HepG2 (cell line): ENCODE measurements around the gene L1CAM. TPM values are rescaled to one million over a fixed set of nuclear protein-coding genes. Genes with fewer than 3 reads are reported as not detected.

Experiments
- ATAC-seq: fragments of 200-7000 bp; cut with Tn5 transposase; 3 replicates; pipeline ENCODE4 v1.9.1; 2020; ENCODE audit warnings: mild to moderate bottlenecking, moderate library complexity
- BruUV-seq: library from RNA; stranded (reverse); fragments of 400-500 nt; replicated peaks from 2 replicates; lab custom pipeline; 2021; lab: Mats Ljungman, UMichigan
- CTCF ChIA-PET: fragments of 300-600 bp; formaldehyde crosslinking; extraction: SDS; loops from one replicate; lab custom pipeline; 2021; ENCODE audit warnings: low total read pairs, inconsistent platforms, low intra/inter-chr PET ratio; lab: Yijun Ruan, JAX
- POLR2A ChIA-PET: fragments of 350-600 bp; sonication (Branson Sonifier 250); formaldehyde crosslinking; loops from one replicate; lab custom pipeline; 2020; ENCODE audit warnings: antibody characterized with exemption, inconsistent platforms; lab: Yijun Ruan, JAX
- DNase-seq: peaks from one replicate; pipeline ENCODE4 v3.0.0-alpha.2; 2015; ENCODE audit warnings: low spot score
- FAIRE-seq: peaks from 3 replicates; lab custom pipeline; 2011; peaks lifted over from hg19 to GRCh38; lab: Jason Lieb, UNC
- H2AFZ ChIP-seq: one replicate; pipeline ENCODE4 v1.6.1; 2011; ENCODE audit warnings: low read length, inconsistent platforms
- H3K27ac ChIP-seq: fragments of 300-600 bp; 3 replicates; pipeline ENCODE4 v1.8.0; 2011; ENCODE audit warnings: mixed run types, mild to moderate bottlenecking, mixed read lengths, low read length, inconsistent platforms; ENCODE audit not compliant: insufficient read depth; ENCODE audit errors: extremely low read length
- H3K27me3 ChIP-seq, 2 experiments: fragments of 200-600 bp in 1 of 2; 2 replicates in 1 of 2; 3 replicates in 1 of 2; pipeline versions ENCODE4 v1.6.0 to v1.8.0; 2011; ENCODE audit warnings: low read length in 2 of 2, mild to moderate bottlenecking in 2 of 2, moderate library complexity in 2 of 2, inconsistent platforms in 1 of 2; ENCODE audit not compliant: insufficient read depth in 2 of 2, control insufficient read depth in 1 of 2
- H3K36me3 ChIP-seq, 2 experiments: fragments of 200-600 bp in 1 of 2; replicated peaks in 1 of 2; 2 replicates in 1 of 2; 3 replicates in 1 of 2; pipeline versions ENCODE4 v1.5.1 to v1.8.0; 2011; ENCODE audit warnings: low read length in 2 of 2, inconsistent platforms in 1 of 2; ENCODE audit not compliant: insufficient read depth in 2 of 2, control insufficient read depth in 1 of 2
- H3K4me1 ChIP-seq: 2 replicates; pipeline ENCODE4 v1.5.1; 2012; ENCODE audit warnings: low read length, inconsistent platforms; ENCODE audit not compliant: insufficient read depth
- H3K4me2 ChIP-seq: 2 replicates; pipeline ENCODE4 v1.6.0; 2011; ENCODE audit warnings: low read depth, low read length, inconsistent platforms
- H3K4me3 ChIP-seq, 3 experiments: fragments of 200-600 bp in 1 of 3; sonication (generic), shearing (Covaris generic) in 1 of 3; replicated peaks in 1 of 3; 2 replicates each; pipeline ENCODE4 v1.5.1; 2011 to 2016; ENCODE audit warnings: low read length in 3 of 3, inconsistent platforms in 2 of 3, low read depth in 2 of 3, mild to moderate bottlenecking in 2 of 3, control low read depth in 1 of 3, mixed read lengths in 1 of 3; ENCODE audit not compliant: insufficient read depth in 1 of 3
- H3K79me2 ChIP-seq: one replicate; pipeline ENCODE4 v1.6.1; 2011; ENCODE audit warnings: low read length, inconsistent platforms; ENCODE audit not compliant: insufficient read depth
- H3K9ac ChIP-seq: 2 replicates; pipeline ENCODE4 v1.6.0; 2011; ENCODE audit warnings: mild to moderate bottlenecking, low read depth, low read length, inconsistent platforms; ENCODE audit not compliant: insufficient read depth
- H3K9me3 ChIP-seq: 2 replicates; pipeline ENCODE4 v1.5.1; 2012; ENCODE audit warnings: mild to moderate bottlenecking, low read length
- H4K20me1 ChIP-seq: 2 replicates; pipeline ENCODE4 v1.6.0; 2011; ENCODE audit warnings: inconsistent platforms, mild to moderate bottlenecking, low read length, moderate library complexity; ENCODE audit not compliant: insufficient read depth
- FOXO1 ChIP-seq: sonication (generic); formaldehyde crosslinking; IDR thresholded peaks from 2 replicates; pipeline ENCODE4 v1.4.0; 2020; ENCODE audit warnings: missing genetic modification reagents
- JUNB ChIP-seq: sonication (generic); formaldehyde crosslinking; IDR thresholded peaks from 2 replicates; pipeline ENCODE4 v1.8.0; 2022; ENCODE audit warnings: missing genetic modification reagents, mild to moderate bottlenecking, borderline replicate concordance
- MIER3 ChIP-seq: IDR thresholded peaks from 2 replicates; pipeline ENCODE4 v1.6.1; 2016; ENCODE audit warnings: missing compliant biosample characterization, borderline replicate concordance
- PPARG ChIP-seq: conservative IDR thresholded peaks from 2 replicates; pipeline ENCODE4 v1.6.1; 2016; ENCODE audit warnings: missing biosample characterization, missing genetic modification reagents
- ZNF225 ChIP-seq: sonication (generic); formaldehyde crosslinking; IDR thresholded peaks from 2 replicates; pipeline ENCODE4 v1.4.0; 2020; ENCODE audit warnings: mild to moderate bottlenecking, missing genetic modification reagents
- ZNF232 ChIP-seq: sonication (generic); formaldehyde crosslinking; IDR thresholded peaks from 2 replicates; pipeline ENCODE4 v1.4.0; 2020; ENCODE audit warnings: missing genetic modification reagents, borderline replicate concordance
- ZNF256 ChIP-seq: sonication (generic); formaldehyde crosslinking; conservative IDR thresholded peaks from 2 replicates; pipeline ENCODE4 v1.4.0; 2020; ENCODE audit warnings: missing genetic modification reagents
- WGBS: methylation state at CpG from one replicate; pipeline ENCODE4 v1.1.6; 2017; ENCODE audit warnings: low lambda C conversion rate; 5-methylcytosine and 5-hydroxymethylcytosine counted together
- in situ Hi-C: cut with HindIII; loops from 2 replicates; pipeline ENCODE4 v1.10.0; 2017; ENCODE audit warnings: low pct_unique_long_range_greater_than_20kb; ENCODE audit not compliant: extremely low pct_ligation_motif_present
- intact Hi-C: fragments of 100-400 bp; cut with micrococcal nuclease; formaldehyde crosslinking; loops from one replicate; pipeline ENCODE4 v1.10.0; 2022; ENCODE audit not compliant: unreplicated experiment
- polyA plus RNA-seq, 8 experiments: library from polyadenylated mRNA; depleted of rRNA in 3 of 8; stranded (reverse) in 7 of 8; unstranded in 1 of 8; fragments of >200 nt; fragmentation: Illumina TruSeq in 4 of 8; extraction: Trizol in 4 of 8; gene quantifications; 2 replicates each; pipeline versions ENCODE4 v1.2.1 to v1.2.3, GENCODE V29; 2011 to 2016; ENCODE audit warnings: low read depth in 4 of 8, missing spikeins in 1 of 8, mixed read lengths in 1 of 8; ENCODE audit not compliant: insufficient read depth in 1 of 8
- total RNA-seq, 5 experiments: library from RNA; depleted of rRNA; stranded (reverse); fragments of >200 nt; fragmentation: Illumina TruSeq; extraction: Trizol; gene quantifications; 2 replicates each; pipeline ENCODE4 v1.2.3, GENCODE V29; 2016; ENCODE audit warnings: low read depth in 1 of 5
- TF ChIP-seq, protein P1 (sequence below): IDR thresholded peaks from 2 replicates; pipeline ENCODE4 v1.6.1; 2016; ENCODE audit warnings: low read depth, missing genetic modification reagents, missing compliant biosample characterization
- TF ChIP-seq, protein P2 (sequence below): sonication (generic); formaldehyde crosslinking; IDR thresholded peaks from 2 replicates; pipeline ENCODE4 v1.8.1; 2023; ENCODE audit warnings: mild to moderate bottlenecking, moderate library complexity, missing genetic modification reagents
- TF ChIP-seq, protein P3 (sequence below): IDR thresholded peaks from 2 replicates; pipeline ENCODE4 v1.6.1; 2016; ENCODE audit warnings: low read depth
- TF ChIP-seq, protein P4 (sequence below): IDR thresholded peaks from 2 replicates; pipeline ENCODE4 v1.4.0; 2020; ENCODE audit warnings: mild to moderate bottlenecking, missing genetic modification reagents

Gene L1CAM
- total and polyA plus RNA-seq, 2 of the 13 experiments (the other 11 are each of a cell fraction or from before 2014, with no cell fraction given): 1.4 to 2.0 TPM

DNA sequence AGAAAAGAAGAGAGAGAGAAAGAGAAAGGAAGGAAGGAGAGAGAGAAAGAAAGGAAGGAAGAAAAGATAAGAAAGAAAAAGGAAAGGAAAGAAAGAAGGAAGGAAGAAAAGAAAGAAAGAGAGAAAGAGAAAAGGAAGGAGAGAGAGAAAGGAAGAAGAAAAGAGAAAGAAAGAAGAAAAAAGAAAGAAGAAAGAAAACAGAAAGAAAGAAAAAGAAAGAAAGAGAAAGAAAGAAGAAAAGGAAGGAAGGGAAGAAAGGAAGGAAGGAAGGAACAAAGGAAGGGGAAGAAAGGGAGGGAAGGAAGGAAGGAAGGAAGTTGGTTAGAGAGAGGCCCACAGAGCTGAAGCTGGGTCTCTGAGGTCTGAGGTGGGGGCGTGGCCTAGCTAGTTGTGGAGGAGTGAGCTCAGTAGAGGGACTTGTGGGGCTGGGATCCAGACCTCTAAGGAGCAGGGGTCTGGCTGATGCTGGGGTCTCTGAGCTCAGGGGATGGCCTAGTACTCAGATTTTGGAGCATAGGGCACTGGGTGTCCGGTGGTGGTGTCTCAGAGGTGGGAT, 28.5 kb downstream of the L1CAM start:
- TF ChIP-seq FOXO1 (CRISPR knock-in tag): no peak
- TF ChIP-seq, protein P1, sequence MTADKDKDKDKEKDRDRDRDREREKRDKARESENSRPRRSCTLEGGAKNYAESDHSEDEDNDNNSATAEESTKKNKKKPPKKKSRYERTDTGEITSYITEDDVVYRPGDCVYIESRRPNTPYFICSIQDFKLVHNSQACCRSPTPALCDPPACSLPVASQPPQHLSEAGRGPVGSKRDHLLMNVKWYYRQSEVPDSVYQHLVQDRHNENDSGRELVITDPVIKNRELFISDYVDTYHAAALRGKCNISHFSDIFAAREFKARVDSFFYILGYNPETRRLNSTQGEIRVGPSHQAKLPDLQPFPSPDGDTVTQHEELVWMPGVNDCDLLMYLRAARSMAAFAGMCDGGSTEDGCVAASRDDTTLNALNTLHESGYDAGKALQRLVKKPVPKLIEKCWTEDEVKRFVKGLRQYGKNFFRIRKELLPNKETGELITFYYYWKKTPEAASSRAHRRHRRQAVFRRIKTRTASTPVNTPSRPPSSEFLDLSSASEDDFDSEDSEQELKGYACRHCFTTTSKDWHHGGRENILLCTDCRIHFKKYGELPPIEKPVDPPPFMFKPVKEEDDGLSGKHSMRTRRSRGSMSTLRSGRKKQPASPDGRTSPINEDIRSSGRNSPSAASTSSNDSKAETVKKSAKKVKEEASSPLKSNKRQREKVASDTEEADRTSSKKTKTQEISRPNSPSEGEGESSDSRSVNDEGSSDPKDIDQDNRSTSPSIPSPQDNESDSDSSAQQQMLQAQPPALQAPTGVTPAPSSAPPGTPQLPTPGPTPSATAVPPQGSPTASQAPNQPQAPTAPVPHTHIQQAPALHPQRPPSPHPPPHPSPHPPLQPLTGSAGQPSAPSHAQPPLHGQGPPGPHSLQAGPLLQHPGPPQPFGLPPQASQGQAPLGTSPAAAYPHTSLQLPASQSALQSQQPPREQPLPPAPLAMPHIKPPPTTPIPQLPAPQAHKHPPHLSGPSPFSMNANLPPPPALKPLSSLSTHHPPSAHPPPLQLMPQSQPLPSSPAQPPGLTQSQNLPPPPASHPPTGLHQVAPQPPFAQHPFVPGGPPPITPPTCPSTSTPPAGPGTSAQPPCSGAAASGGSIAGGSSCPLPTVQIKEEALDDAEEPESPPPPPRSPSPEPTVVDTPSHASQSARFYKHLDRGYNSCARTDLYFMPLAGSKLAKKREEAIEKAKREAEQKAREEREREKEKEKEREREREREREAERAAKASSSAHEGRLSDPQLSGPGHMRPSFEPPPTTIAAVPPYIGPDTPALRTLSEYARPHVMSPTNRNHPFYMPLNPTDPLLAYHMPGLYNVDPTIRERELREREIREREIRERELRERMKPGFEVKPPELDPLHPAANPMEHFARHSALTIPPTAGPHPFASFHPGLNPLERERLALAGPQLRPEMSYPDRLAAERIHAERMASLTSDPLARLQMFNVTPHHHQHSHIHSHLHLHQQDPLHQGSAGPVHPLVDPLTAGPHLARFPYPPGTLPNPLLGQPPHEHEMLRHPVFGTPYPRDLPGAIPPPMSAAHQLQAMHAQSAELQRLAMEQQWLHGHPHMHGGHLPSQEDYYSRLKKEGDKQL (CRISPR knock-in tag): no peak
- TF ChIP-seq MIER3 (CRISPR knock-in tag): no peak
- TF ChIP-seq ZNF256: no peak
- no peak for TF ChIP-seq ZNF232 (CRISPR knock-in tag)
- TF ChIP-seq PPARG (CRISPR knock-in tag): no peak
- TF ChIP-seq, protein P2, sequence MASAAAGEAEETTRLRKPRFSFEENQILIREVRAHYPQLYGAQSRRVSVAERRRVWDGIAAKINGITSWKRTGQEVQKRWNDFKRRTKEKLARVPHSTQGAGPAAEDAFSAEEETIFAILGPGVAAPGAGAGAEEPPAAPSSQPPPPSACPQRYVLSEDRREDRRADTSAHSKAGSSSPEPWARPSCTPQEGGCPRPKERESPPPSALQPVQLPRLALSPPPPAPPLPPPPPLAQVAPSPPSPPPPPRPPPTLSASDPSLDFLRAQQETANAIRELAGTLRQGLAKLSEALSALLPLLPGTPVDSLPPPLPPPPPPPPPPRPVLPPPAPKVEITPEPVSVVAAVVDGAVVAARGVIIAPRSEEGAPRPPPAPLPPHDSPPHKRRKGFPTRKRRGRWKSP: no peak
- TF ChIP-seq ZNF225 (CRISPR knock-in tag): no peak
- TF ChIP-seq, protein P3, sequence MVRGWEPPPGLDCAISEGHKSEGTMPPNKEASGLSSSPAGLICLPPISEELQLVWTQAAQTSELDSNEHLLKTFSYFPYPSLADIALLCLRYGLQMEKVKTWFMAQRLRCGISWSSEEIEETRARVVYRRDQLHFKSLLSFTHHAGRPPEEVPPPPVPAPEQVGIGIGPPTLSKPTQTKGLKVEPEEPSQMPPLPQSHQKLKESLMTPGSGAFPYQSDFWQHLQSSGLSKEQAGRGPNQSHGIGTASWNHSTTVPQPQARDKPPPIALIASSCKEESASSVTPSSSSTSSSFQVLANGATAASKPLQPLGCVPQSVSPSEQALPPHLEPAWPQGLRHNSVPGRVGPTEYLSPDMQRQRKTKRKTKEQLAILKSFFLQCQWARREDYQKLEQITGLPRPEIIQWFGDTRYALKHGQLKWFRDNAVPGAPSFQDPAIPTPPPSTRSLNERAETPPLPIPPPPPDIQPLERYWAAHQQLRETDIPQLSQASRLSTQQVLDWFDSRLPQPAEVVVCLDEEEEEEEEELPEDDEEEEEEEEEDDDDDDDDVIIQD (CRISPR knock-in tag): no peak
- TF ChIP-seq, protein P4, sequence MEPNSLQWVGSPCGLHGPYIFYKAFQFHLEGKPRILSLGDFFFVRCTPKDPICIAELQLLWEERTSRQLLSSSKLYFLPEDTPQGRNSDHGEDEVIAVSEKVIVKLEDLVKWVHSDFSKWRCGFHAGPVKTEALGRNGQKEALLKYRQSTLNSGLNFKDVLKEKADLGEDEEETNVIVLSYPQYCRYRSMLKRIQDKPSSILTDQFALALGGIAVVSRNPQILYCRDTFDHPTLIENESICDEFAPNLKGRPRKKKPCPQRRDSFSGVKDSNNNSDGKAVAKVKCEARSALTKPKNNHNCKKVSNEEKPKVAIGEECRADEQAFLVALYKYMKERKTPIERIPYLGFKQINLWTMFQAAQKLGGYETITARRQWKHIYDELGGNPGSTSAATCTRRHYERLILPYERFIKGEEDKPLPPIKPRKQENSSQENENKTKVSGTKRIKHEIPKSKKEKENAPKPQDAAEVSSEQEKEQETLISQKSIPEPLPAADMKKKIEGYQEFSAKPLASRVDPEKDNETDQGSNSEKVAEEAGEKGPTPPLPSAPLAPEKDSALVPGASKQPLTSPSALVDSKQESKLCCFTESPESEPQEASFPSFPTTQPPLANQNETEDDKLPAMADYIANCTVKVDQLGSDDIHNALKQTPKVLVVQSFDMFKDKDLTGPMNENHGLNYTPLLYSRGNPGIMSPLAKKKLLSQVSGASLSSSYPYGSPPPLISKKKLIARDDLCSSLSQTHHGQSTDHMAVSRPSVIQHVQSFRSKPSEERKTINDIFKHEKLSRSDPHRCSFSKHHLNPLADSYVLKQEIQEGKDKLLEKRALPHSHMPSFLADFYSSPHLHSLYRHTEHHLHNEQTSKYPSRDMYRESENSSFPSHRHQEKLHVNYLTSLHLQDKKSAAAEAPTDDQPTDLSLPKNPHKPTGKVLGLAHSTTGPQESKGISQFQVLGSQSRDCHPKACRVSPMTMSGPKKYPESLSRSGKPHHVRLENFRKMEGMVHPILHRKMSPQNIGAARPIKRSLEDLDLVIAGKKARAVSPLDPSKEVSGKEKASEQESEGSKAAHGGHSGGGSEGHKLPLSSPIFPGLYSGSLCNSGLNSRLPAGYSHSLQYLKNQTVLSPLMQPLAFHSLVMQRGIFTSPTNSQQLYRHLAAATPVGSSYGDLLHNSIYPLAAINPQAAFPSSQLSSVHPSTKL (CRISPR knock-in tag): no peak
- no peak for TF ChIP-seq JUNB (CRISPR knock-in tag)
- TF ChIP-seq, all 625 proteins: peak for 0
- no peaks in the 10 kb centered on the region for H3K9me3 ChIP-seq
- no TSS peak for BruUV-seq
- H3K36me3 ChIP-seq: no peaks in the 10 kb centered on the region
- ChIA-PET CTCF (no interaction called here), POLR2A (no interaction called here)
- DNase-seq: no peak
- H3K9ac ChIP-seq: no peak overlapping the region
- H3K27ac ChIP-seq: no peak overlapping the region
- peaks cover 0 to 1% of the 10 kb centered on the region in 2 experiments; a peak in 3 of 5 replicates for H3K27me3 ChIP-seq
- no peaks in the 10 kb centered on the region for H3K4me1 ChIP-seq
- intact Hi-C loops: no loop called here
- WGBS: 0% methylated on average over 1 of the region's 2 CpGs
- H4K20me1 ChIP-seq: no peaks in the 10 kb centered on the region
- no peak for ATAC-seq
- no peak overlapping the region for H2AFZ ChIP-seq
- no peak for FAIRE-seq
- H3K4me3 ChIP-seq: no peak overlapping the region
- H3K79me2 ChIP-seq: no peaks in the 10 kb centered on the region
- in situ Hi-C loops: no loop called here
- no peak overlapping the region for H3K4me2 ChIP-seq
